ENCODE measurements around the gene CRHR1. TPM values are rescaled to one million over a fixed set of nuclear protein-coding genes. Genes with fewer than 3 reads are reported as not detected.

Gene CRHR1
- polyA plus RNA-seq, 2 of the 4 experiments (the other 2 are of a cell fraction) = 0.09 to 0.12 TPM

DNA sequence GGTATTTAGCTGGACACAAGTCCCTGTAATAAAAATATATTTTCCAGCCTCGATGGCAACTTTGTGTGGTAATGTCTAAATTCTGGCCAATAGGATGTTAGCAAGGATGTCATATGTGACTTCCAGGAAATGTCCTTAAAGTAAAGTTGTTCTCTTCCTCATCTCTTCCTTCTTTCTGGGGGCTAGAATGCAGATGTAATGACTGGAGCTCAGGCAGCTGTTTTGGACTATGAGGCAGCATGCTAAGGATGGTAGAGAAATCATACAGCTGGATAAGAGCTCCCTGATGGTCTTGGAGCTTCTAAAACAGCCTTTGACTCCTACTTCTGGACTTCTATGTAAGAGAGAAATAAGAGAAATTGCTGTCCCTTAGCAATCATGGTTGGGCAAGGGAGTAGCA lies 93.3 kb downstream of the CRHR1 start:
- Histone ChIP-seq H3K9me3 (0 out of 3 replicates have a peak, but pooled peaks cover 3% of the 10 kb centered on the region), H3K4me3 (no peak overlapping the region), H3K4me2 (no peak overlapping the region), H3K27ac (no peak overlapping the region), H3K4me1 (no peaks in the 10 kb centered on the region)
- POLR2A ChIA-PET = no interaction called here
- DNase-seq (ENCODE audit: low read depth in 1 of 2, low spot score in 1 of 2) (no peak), FAIRE-seq (no peak), ATAC-seq (no peak)
- no peak for TF ChIP-seq PHF8 (IDR thresholded peaks at IDR 0.05; ENCODE audit: borderline replicate concordance, low read depth)
- no peak for TF ChIP-seq TFCP2L1 (CRISPR knock-in tag; IDR thresholded peaks at IDR 0.05)
- TF ChIP-seq, protein P1, sequence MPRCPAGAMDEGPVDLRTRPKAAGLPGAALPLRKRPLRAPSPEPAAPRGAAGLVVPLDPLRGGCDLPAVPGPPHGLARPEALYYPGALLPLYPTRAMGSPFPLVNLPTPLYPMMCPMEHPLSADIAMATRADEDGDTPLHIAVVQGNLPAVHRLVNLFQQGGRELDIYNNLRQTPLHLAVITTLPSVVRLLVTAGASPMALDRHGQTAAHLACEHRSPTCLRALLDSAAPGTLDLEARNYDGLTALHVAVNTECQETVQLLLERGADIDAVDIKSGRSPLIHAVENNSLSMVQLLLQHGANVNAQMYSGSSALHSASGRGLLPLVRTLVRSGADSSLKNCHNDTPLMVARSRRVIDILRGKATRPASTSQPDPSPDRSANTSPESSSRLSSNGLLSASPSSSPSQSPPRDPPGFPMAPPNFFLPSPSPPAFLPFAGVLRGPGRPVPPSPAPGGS (IDR thresholded peaks at IDR 0.05) = no peak
- TF ChIP-seq, protein P2, sequence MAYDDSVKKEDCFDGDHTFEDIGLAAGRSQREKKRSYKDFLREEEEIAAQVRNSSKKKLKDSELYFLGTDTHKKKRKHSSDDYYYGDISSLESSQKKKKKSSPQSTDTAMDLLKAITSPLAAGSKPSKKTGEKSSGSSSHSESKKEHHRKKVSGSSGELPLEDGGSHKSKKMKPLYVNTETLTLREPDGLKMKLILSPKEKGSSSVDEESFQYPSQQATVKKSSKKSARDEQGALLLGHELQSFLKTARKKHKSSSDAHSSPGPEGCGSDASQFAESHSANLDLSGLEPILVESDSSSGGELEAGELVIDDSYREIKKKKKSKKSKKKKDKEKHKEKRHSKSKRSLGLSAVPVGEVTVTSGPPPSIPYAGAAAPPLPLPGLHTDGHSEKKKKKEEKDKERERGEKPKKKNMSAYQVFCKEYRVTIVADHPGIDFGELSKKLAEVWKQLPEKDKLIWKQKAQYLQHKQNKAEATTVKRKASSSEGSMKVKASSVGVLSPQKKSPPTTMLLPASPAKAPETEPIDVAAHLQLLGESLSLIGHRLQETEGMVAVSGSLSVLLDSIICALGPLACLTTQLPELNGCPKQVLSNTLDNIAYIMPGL (CRISPR knock-in tag; IDR thresholded peaks at IDR 0.05; ENCODE audit: borderline replicate concordance) = no peak
- TF ChIP-seq GATA3 (IDR thresholded peaks at IDR 0.05; ENCODE audit: borderline replicate concordance) = no peak
- 3% methylated on average over 1 of the region's 1 CpG for WGBS (ENCODE audit: missing lambda C conversion rate)
- CTCF ChIA-PET = interaction anchor here (0.7 to 2.0 kb wide), 6 partner anchors 9 to 109 kb away, joined by 3 to 5 read pairs (median 4); no protein-coding TSS in a partner anchor

GRCh38 chr17:45883063-45883462 lies 98.9 kb downstream of the CRHR1 start:
- ATAC-seq (no peak), FAIRE-seq (no peak), DNase-seq (ENCODE audit: low read depth in 1 of 2, low spot score in 1 of 2) (no peak)
- H3K4me1 ChIP-seq = no peaks in the 10 kb centered on the region
- ChIA-PET CTCF (interaction anchor here (0.6 to 2.2 kb wide), 3 partner anchors 10 to 26 kb away, joined by 3 to 10 read pairs (median 3); no protein-coding TSS in a partner anchor), POLR2A (no interaction called here)
- WGBS (ENCODE audit: missing lambda C conversion rate) = 52% methylated on average over 2 of the region's 2 CpGs
- H3K4me3 ChIP-seq = no peak overlapping the region
- 0 out of 3 replicates have a peak, but pooled peaks cover 3% of the 10 kb centered on the region for H3K9me3 ChIP-seq
- H3K4me2 ChIP-seq = no peak overlapping the region
- H3K27ac ChIP-seq = no peak overlapping the region
- TF ChIP-seq ATOH8 (CRISPR knock-in tag; IDR thresholded peaks at IDR 0.05; ENCODE audit: low read depth) = no peak
- TF ChIP-seq SMC3 (IDR thresholded peaks at IDR 0.05) = no peak
- TF ChIP-seq CBX2 (IDR thresholded peaks at IDR 0.05; ENCODE audit: borderline replicate concordance, low read depth) = no peak
- TF ChIP-seq HDAC2 (IDR thresholded peaks at IDR 0.05) = no peak
- TF ChIP-seq, protein P3, sequence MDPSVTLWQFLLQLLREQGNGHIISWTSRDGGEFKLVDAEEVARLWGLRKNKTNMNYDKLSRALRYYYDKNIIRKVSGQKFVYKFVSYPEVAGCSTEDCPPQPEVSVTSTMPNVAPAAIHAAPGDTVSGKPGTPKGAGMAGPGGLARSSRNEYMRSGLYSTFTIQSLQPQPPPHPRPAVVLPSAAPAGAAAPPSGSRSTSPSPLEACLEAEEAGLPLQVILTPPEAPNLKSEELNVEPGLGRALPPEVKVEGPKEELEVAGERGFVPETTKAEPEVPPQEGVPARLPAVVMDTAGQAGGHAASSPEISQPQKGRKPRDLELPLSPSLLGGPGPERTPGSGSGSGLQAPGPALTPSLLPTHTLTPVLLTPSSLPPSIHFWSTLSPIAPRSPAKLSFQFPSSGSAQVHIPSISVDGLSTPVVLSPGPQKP (IDR thresholded peaks at IDR 0.05; ENCODE audit: low read depth, low read length) = no peak
- no peak for TF ChIP-seq ZFP36 (IDR thresholded peaks at IDR 0.05; ENCODE audit: borderline replicate concordance, partially characterized antibody)
- no peak for TF ChIP-seq ZSCAN20 (CRISPR knock-in tag; IDR thresholded peaks at IDR 0.05)
- no peak for TF ChIP-seq RNF2 (IDR thresholded peaks at IDR 0.05; ENCODE audit: borderline replicate concordance, low read depth)
- no peak for TF ChIP-seq RAD21 (conservative IDR thresholded peaks at IDR 0.05 in 1 of 2, IDR thresholded peaks at IDR 0.05 in 1 of 2)
- TF ChIP-seq FOSB (CRISPR knock-in tag; IDR thresholded peaks at IDR 0.05) = no peak
- TF ChIP-seq MAX (IDR thresholded peaks at IDR 0.05) = no peak
- TF ChIP-seq, protein P4, sequence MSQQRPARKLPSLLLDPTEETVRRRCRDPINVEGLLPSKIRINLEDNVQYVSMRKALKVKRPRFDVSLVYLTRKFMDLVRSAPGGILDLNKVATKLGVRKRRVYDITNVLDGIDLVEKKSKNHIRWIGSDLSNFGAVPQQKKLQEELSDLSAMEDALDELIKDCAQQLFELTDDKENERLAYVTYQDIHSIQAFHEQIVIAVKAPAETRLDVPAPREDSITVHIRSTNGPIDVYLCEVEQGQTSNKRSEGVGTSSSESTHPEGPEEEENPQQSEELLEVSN (IDR thresholded peaks at IDR 0.05; ENCODE audit: borderline replicate concordance, low read depth) = no peak
- TF ChIP-seq MAFK (IDR thresholded peaks at IDR 0.05; ENCODE audit: partially characterized antibody) = no peak
- TF ChIP-seq HOXB5 (CRISPR knock-in tag; IDR thresholded peaks at IDR 0.05) = no peak
- TF ChIP-seq NPAS2 (CRISPR knock-in tag; IDR thresholded peaks at IDR 0.05; ENCODE audit: borderline replicate concordance) = no peak
- TF ChIP-seq KDM5A (IDR thresholded peaks at IDR 0.05) = no peak
- no peak for TF ChIP-seq MAZ (IDR thresholded peaks at IDR 0.05; ENCODE audit: borderline replicate concordance, low read depth, low read length)
- no peak for TF ChIP-seq EHMT2 (IDR thresholded peaks at IDR 0.05; ENCODE audit: low read depth)
